HFFc6 (cell line): ENCODE measurements around the gene ZNF385C. TPM values are rescaled to one million over a fixed set of nuclear protein-coding genes. Genes with fewer than 3 reads are reported as not detected.

ENCODE experiments used
- DNase-seq: peaks from one replicate; pipeline ENCODE4 v3.0.0-alpha.2; 2018
- H3K27ac Mint-ChIP-seq: 2 replicates; pipeline ENCODE4 v1.8.0; 2020; ENCODE audit warnings: mild to moderate bottlenecking, mixed read lengths
- H3K27me3 Mint-ChIP-seq: 2 replicates; pipeline ENCODE4 v1.8.0; 2021; ENCODE audit warnings: mild to moderate bottlenecking, moderate library complexity, mixed read lengths; ENCODE audit not compliant: insufficient read depth
- H3K36me3 Mint-ChIP-seq: 2 replicates; pipeline ENCODE4 v1.8.0; 2021; ENCODE audit warnings: low read depth, mixed read lengths
- H3K4me1 Mint-ChIP-seq: 2 replicates; pipeline ENCODE4 v1.8.0; 2020; ENCODE audit warnings: low read depth, mixed read lengths
- H3K4me3 Mint-ChIP-seq: 2 replicates; pipeline ENCODE4 v1.8.0; 2020; ENCODE audit warnings: mild to moderate bottlenecking, moderate library complexity, mixed read lengths
- H3K9me3 Mint-ChIP-seq: 2 replicates; pipeline ENCODE4 v1.8.0; 2020; ENCODE audit warnings: mild to moderate bottlenecking, mixed read lengths
- total RNA-seq, 6 experiments: library from RNA; stranded (reverse); fragmentation: NEBNext Ultra II Directional; extraction: Animal tissue kit (Norgen Biotek cat#: 25700); gene quantifications; 2 replicates in 1 of 6; 3 replicates in 5 of 6; pipeline ENCODE4 v1.2.3, GENCODE V29; 2021
- TF ChIP-seq, protein P1 (sequence below): fragments of 200-600 bp; sonication (generic); IDR thresholded peaks from 2 replicates; pipeline ENCODE4 v1.5.0; 2021; ENCODE audit warnings: antibody characterized with exemption, mild to moderate bottlenecking

ZNF385C gene
- total RNA-seq, 6 experiments from 2014 or later, result not detected

DNA sequence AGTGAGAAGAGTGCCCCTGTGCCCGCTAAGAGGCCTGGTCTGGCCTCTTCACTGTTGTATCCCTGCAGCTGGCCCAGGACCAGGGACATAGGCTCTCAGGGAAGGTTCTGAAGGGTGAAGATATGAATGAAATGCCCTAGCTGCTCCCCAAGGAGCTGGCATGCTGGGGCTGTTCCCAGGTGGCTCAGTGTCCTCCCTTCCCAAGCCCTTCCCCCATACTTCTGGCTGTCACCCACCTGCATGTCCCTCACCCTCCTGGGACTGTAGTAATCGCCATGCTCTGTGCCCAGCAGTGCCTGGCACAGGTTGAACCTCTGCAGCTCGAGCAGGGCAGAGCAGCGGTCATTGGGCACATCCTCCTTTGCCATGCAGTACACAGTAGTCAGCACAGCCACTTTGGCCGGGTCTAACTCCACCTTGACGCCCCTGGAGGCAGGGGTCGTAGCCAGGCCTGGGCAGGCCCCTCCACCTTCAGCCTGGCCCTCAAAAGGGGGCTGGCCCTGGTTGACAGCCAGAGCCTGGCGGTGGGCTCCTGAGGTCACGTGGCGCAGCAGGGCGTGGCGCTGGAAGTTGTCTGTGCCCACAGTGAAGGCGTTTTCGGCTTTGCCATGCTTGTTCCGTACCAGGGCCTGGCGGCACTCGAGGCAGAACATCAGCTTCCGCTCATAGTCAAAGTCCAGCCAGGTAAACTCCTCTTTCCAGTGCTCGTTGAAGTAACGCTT lies 55.5 kb downstream of the ZNF385C start:
- no peak overlapping the region for H3K27ac Mint-ChIP-seq
- no peaks in the 10 kb centered on the region for H3K4me1 Mint-ChIP-seq
- H3K27me3 Mint-ChIP-seq, result peaks cover 31% of the 10 kb centered on the region
- H3K9me3 Mint-ChIP-seq, result no peaks in the 10 kb centered on the region
- no peaks in the 10 kb centered on the region for H3K36me3 Mint-ChIP-seq
- no peak for DNase-seq
- TF ChIP-seq, protein P1, sequence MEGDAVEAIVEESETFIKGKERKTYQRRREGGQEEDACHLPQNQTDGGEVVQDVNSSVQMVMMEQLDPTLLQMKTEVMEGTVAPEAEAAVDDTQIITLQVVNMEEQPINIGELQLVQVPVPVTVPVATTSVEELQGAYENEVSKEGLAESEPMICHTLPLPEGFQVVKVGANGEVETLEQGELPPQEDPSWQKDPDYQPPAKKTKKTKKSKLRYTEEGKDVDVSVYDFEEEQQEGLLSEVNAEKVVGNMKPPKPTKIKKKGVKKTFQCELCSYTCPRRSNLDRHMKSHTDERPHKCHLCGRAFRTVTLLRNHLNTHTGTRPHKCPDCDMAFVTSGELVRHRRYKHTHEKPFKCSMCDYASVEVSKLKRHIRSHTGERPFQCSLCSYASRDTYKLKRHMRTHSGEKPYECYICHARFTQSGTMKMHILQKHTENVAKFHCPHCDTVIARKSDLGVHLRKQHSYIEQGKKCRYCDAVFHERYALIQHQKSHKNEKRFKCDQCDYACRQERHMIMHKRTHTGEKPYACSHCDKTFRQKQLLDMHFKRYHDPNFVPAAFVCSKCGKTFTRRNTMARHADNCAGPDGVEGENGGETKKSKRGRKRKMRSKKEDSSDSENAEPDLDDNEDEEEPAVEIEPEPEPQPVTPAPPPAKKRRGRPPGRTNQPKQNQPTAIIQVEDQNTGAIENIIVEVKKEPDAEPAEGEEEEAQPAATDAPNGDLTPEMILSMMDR, result no peak
- no peak overlapping the region for H3K4me3 Mint-ChIP-seq

DNA sequence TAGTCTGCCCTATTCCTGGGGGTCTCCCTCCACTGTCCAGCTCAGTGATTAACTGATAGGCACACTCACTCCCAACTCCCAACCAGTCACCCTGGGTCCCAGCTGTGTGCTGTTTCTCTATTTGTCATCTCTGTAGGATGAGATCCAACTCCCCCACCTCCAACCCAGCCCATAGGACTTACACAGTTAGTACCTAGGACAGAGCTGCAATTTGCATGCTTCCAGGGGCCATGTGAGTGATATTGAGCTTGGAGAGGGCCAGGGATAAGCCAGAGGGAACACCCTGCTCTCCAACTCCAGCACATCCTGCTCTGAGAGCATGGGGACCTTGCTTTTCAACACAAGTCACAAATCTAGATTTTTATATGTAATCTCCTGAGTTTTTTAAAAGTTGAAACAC lies 56.7 kb downstream of the ZNF385C start:
- Mint-ChIP-seq H3K4me1 (no peaks in the 10 kb centered on the region), H3K4me3 (no peak overlapping the region), H3K27me3 (peaks cover 29% of the 10 kb centered on the region), H3K36me3 (no peaks in the 10 kb centered on the region), H3K27ac (no peak overlapping the region), H3K9me3 (no peaks in the 10 kb centered on the region)
- no peak for DNase-seq
- TF ChIP-seq, protein P1, result no peak

DNA sequence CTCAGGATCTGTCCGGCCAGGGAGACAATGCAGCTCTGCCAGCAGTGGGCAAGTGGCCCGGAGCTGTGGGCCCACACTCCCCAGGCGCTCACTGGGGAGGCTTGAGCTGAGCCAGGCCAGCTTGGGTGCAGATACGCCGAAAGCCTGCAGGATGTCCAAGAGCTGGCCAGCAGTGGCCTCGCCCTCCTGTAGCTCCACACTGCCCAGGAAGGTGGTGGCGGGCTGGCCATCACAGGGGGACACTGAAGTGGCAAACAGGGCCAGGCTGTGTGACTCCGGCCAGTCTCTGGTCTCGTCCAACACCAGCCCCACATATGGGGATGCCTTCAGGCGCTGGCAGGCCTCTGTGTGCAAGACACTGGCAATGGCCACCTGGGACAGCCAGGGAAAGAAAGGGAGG lies 57.5 kb downstream of the ZNF385C start:
- Mint-ChIP-seq H3K27me3 (peaks cover 28% of the 10 kb centered on the region), H3K36me3 (no peaks in the 10 kb centered on the region), H3K9me3 (no peaks in the 10 kb centered on the region), H3K4me3 (no peak overlapping the region), H3K27ac (no peak overlapping the region), H3K4me1 (no peaks in the 10 kb centered on the region)
- TF ChIP-seq, protein P1, result no peak
- no peak for DNase-seq

DNA sequence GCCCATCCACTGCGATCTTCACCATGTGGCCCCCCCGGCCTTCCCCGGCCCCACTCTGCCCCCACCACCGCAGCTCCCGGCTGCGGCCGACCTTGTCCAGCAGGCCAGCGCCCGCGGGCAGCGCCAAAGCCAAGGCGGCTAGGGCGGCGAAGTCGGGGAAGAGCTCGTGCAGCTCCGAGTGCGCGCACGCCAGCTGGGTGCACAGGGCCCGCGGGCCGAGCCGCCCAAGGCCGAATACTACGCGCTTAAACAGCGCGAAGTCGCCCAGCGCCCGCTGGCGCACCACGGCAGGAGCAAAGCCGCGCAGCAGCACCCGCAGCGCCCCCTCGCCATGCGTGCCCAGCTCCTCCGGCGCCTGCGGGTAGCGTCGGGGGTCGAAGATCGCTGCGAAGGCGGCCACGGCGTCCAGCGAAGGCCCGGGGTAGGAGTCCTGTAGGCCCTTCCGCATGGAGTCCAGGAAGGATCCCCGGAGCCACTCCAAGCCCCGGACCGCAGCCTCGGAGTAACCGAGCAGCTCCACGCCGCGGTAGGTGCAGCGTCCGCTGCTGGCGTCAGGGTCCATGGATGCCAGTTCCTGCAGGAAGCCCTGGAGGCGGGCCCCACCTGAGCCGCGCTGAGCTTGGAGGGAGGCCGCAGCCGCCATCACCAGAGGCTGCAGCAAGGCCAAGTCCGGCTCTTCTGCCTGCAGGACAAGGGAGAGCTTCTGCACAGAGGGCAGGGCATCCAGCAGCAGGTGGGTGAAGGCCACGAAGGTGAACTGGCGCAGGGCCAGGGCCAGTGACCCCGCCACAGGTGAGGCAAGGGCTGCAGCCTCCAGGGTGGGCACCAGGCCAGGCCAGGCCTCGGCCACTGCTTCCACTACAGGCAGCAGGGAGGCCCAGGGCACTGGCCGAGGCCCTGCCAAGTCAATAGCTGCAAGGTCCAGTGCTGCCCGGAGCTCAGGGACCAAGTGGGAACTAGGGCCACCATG lies 58.2 kb downstream of the ZNF385C start:
- Mint-ChIP-seq H3K9me3 (no peaks in the 10 kb centered on the region), H3K36me3 (no peaks in the 10 kb centered on the region), H3K4me1 (no peaks in the 10 kb centered on the region), H3K27ac (no peak overlapping the region), H3K4me3 (no peak overlapping the region), H3K27me3 (peaks cover 22% of the 10 kb centered on the region)
- no peak for DNase-seq
- TF ChIP-seq, protein P1, result no peak

DNA sequence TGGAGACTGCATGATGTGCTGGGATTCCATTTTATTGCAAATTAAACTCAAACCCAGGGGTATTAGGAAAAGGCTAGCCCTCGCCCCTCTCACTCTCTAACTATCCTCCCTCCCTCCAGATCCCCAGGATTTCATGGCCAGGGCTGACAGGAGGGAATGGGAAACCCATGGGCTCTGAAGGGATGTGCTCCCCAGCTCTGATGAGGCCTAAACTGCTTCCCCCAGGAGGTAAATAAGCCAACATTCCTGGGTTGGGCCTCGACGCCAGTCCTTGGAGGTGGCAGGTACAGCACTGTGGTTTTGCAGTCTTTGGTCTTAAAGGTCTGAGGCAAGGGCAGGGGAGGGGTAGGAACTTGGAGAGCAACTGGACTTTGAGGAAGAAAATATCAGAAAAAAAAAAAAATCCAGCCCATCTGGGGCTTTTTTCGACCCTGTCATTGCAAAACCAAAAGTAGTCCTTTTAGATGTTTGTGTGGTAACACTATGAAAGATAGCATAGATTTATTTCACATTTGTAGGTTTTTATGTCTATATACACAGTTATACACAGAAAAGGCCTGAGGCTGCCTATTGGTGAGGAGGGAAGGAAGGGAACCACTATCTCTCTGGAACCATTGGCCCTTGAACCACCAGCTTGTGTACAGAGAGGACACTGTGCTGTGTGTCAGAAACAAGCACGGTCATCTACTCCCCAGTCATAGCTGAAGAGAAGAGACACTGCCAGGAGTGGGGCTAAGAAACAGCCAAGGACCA lies 59.9 kb downstream of the ZNF385C start:
- DNase-seq, result no peak
- Mint-ChIP-seq H3K27ac (no peak overlapping the region), H3K4me3 (no peak overlapping the region), H3K9me3 (no peaks in the 10 kb centered on the region), H3K4me1 (no peaks in the 10 kb centered on the region), H3K36me3 (no peaks in the 10 kb centered on the region), H3K27me3 (peaks cover 31% of the 10 kb centered on the region)
- TF ChIP-seq, protein P1, result no peak
